Hepatocyte (in vitro differentiated cells): ENCODE results near the gene DAPK2. TPM values are rescaled to one million over a fixed set of nuclear protein-coding genes. Genes with fewer than 3 reads are reported as not detected.

Experiments used
- DNase-seq: peaks from one replicate; pipeline ENCODE4 v3.0.0-alpha.2; 2016; ENCODE audit warnings: low spot score
- H2AFZ ChIP-seq: fragments of 200-600 bp; sonication (generic); 2 replicates; pipeline ENCODE4 v1.6.0; 2016; ENCODE audit warnings: antibody characterized with exemption, mild to moderate bottlenecking
- H3K27ac ChIP-seq: fragments of 200-600 bp; sonication (generic); 2 replicates; pipeline ENCODE4 v1.5.1; 2016; ENCODE audit warnings: mild to moderate bottlenecking
- H3K27me3 ChIP-seq: fragments of 200-600 bp; sonication (generic); 2 replicates; pipeline ENCODE4 v1.6.1; 2016
- H3K36me3 ChIP-seq: fragments of 200-600 bp; sonication (generic); replicated peaks from 2 replicates; pipeline ENCODE4 v1.5.1; 2016; ENCODE audit warnings: low read depth; ENCODE audit not compliant: insufficient read depth
- H3K4me1 ChIP-seq: fragments of 200-600 bp; sonication (generic); 2 replicates; pipeline ENCODE4 v1.5.1; 2016; ENCODE audit warnings: mild to moderate bottlenecking, moderate library complexity; ENCODE audit not compliant: insufficient read depth
- H3K4me2 ChIP-seq: fragments of 200-600 bp; sonication (generic); 2 replicates; pipeline ENCODE4 v1.6.0; 2016
- H3K4me3 ChIP-seq: fragments of 200-600 bp; sonication (generic); 2 replicates; pipeline ENCODE4 v1.5.1; 2016; ENCODE audit warnings: mild to moderate bottlenecking
- H3K79me2 ChIP-seq: fragments of 200-600 bp; sonication (generic); 2 replicates; pipeline ENCODE4 v1.6.0; 2017; ENCODE audit warnings: mild to moderate bottlenecking
- H3K9me2 ChIP-seq: fragments of 200-600 bp; sonication (generic); replicated peaks from 2 replicates; pipeline ENCODE4 v1.6.0; 2017; ENCODE audit warnings: mild to moderate bottlenecking; ENCODE audit not compliant: insufficient read depth
- H3K9me3 ChIP-seq: fragments of 200-600 bp; sonication (generic); 2 replicates; pipeline ENCODE4 v1.5.1; 2016; ENCODE audit warnings: low read depth, mild to moderate bottlenecking
- H4K20me1 ChIP-seq: fragments of 200-600 bp; sonication (generic); 2 replicates; pipeline ENCODE4 v1.6.0; 2016; ENCODE audit warnings: mild to moderate bottlenecking; ENCODE audit not compliant: insufficient read depth, poor library complexity, severe bottlenecking
- EZH2 ChIP-seq: fragments of 200-600 bp; sonication (generic); IDR thresholded peaks from 2 replicates; pipeline ENCODE4 v1.6.1; 2016; ENCODE audit warnings: antibody characterized with exemption, mild to moderate bottlenecking, borderline replicate concordance
- EZH2phosphoT487 ChIP-seq: fragments of 200-600 bp; sonication (generic); IDR thresholded peaks from one replicate; pipeline ENCODE4 v1.6.1; 2018; ENCODE audit warnings: antibody characterized with exemption, mild to moderate bottlenecking, low read depth, moderate library complexity; ENCODE audit not compliant: unreplicated experiment, severe bottlenecking
- WGBS: methylation state at CpG from one replicate; pipeline ENCODE4 v1.1.6; 2016; ENCODE audit warnings: low lambda C conversion rate; ENCODE audit errors: missing lambda C conversion rate; 5-methylcytosine and 5-hydroxymethylcytosine counted together
- polyA plus RNA-seq: library from polyadenylated mRNA; unstranded; fragments of >200 nt; fragmentation: Nextera tagmentation; extraction: Ambion mirVana; gene quantifications from 2 replicates; pipeline ENCODE4 v1.2.1, GENCODE V29; 2016
- total RNA-seq: library from RNA; depleted of rRNA; stranded (reverse); fragments of >200 nt; gene quantifications from 2 replicates; pipeline ENCODE4 v1.2.3, GENCODE V29; 2014
- TF ChIP-seq, protein P1 (sequence below): fragments of 200-600 bp; sonication (generic); IDR thresholded peaks from 2 replicates; pipeline ENCODE4 v1.5.1; 2016; ENCODE audit warnings: antibody characterized with exemption, mild to moderate bottlenecking; ENCODE audit not compliant: poor library complexity

The DAPK2 gene
- total and polyA plus RNA-seq, 2 experiments from 2014 or later = 4.9 to 5.1 TPM

DNA sequence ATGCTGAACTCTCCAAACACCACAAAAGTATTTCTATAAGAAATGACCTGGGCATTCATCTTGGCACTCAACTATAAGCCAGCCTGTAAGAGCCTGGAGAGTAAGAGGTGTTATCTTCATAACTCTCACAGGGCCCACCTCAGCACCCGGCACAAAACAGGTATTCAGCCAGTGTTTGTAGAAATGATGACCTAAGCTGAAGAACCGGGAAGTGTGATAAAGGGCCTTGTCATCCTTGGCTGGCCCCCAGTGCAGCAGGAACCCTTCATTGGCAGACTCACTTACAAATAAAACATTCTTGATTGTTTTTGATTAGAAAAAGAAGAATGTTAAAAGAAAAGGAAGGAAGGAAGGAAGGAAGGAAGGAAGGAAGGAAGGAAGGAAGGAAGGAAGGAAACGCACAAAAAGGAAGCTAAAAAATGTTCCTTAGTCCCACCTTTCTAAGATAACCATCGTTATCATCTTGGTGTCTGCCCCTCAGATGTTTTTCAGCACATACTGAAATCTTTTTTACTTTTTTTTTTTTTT, 52.1 kb downstream of the DAPK2 start:
- WGBS = 59% methylated on average over 4 of the region's 4 CpGs
- Histone ChIP-seq H3K9me3 (no peaks in the 10 kb centered on the region), H3K27me3 (no peaks in the 10 kb centered on the region), H3K79me2 (no peaks in the 10 kb centered on the region), H3K9me2 (no peaks in the 10 kb centered on the region), H3K4me2 (no peak overlapping the region), H2AFZ (no peak overlapping the region), H3K36me3 (no peaks in the 10 kb centered on the region), H3K27ac (no peak overlapping the region), H3K4me3 (no peak overlapping the region), H3K4me1 (no peaks in the 10 kb centered on the region), H4K20me1 (no peaks in the 10 kb centered on the region)
- no peak for DNase-seq
- TF ChIP-seq EZH2 (no peak), EZH2phosphoT487 (no peak)
- TF ChIP-seq, protein P1, sequence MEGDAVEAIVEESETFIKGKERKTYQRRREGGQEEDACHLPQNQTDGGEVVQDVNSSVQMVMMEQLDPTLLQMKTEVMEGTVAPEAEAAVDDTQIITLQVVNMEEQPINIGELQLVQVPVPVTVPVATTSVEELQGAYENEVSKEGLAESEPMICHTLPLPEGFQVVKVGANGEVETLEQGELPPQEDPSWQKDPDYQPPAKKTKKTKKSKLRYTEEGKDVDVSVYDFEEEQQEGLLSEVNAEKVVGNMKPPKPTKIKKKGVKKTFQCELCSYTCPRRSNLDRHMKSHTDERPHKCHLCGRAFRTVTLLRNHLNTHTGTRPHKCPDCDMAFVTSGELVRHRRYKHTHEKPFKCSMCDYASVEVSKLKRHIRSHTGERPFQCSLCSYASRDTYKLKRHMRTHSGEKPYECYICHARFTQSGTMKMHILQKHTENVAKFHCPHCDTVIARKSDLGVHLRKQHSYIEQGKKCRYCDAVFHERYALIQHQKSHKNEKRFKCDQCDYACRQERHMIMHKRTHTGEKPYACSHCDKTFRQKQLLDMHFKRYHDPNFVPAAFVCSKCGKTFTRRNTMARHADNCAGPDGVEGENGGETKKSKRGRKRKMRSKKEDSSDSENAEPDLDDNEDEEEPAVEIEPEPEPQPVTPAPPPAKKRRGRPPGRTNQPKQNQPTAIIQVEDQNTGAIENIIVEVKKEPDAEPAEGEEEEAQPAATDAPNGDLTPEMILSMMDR = no peak

DNA sequence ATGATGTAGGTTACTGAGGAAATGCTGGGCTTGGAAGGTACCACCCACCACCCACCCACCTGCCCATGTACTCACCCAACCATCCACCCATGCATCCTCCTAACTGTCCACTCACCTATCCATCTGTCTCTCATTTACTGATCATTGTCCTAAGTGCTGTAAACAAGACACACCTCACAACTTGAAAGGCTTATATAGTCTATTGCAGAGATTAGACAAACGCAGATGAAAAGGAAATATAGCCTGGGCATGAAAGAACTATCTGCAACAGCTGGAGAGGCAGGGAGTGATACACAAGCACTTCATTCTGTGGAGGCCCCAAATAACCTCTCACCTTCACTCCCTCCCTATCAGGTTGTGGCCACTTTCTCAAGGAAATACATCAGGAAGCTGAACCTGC, 54.0 kb downstream of the DAPK2 start:
- no peaks in the 10 kb centered on the region for H3K9me2 ChIP-seq
- no peaks in the 10 kb centered on the region for H3K27me3 ChIP-seq
- H3K36me3 ChIP-seq = no peaks in the 10 kb centered on the region
- H3K4me2 ChIP-seq = no peak overlapping the region
- H3K9me3 ChIP-seq = no peaks in the 10 kb centered on the region
- H3K4me1 ChIP-seq = no peaks in the 10 kb centered on the region
- H4K20me1 ChIP-seq = no peaks in the 10 kb centered on the region
- DNase-seq = no peak
- no peak for TF ChIP-seq EZH2
- TF ChIP-seq, protein P1 = no peak
- no peak for TF ChIP-seq EZH2phosphoT487
- H3K4me3 ChIP-seq = no peak overlapping the region
- H3K27ac ChIP-seq = no peak overlapping the region
- no peaks in the 10 kb centered on the region for H3K79me2 ChIP-seq
- 48% methylated on average over 1 of the region's 1 CpG for WGBS
- H2AFZ ChIP-seq = no peak overlapping the region

DNA sequence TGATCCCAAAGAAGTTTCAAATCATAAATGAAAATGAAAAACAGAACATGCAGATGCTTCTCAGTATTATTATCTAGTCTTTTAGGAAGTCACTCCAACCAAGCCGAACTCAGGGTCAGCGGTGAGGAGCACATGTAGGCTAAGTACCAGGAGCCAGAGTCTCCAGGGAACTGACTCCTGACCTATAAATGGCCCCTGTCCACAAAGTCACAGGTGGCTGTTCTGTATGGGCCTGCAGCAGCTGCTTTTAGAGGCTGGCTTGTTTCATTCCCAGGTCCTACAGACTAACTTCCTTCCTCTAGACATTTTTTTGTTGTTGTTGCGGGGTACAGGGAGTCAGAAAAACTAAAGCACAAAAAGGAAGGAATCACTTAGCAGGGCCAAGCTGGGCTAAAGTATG, 54.6 kb downstream of the DAPK2 start:
- no peak overlapping the region for H3K27ac ChIP-seq
- no peaks in the 10 kb centered on the region for H3K9me3 ChIP-seq
- H3K4me1 ChIP-seq = no peaks in the 10 kb centered on the region
- WGBS = 91% methylated on average over 3 of the region's 3 CpGs
- no peak overlapping the region for H3K4me2 ChIP-seq
- no peak for DNase-seq
- TF ChIP-seq, protein P1 = no peak
- TF ChIP-seq EZH2 = no peak
- no peaks in the 10 kb centered on the region for H3K9me2 ChIP-seq
- no peaks in the 10 kb centered on the region for H3K79me2 ChIP-seq
- H3K4me3 ChIP-seq = no peak overlapping the region
- H2AFZ ChIP-seq = no peak overlapping the region
- H3K36me3 ChIP-seq = no peaks in the 10 kb centered on the region
- H4K20me1 ChIP-seq = no peaks in the 10 kb centered on the region
- no peaks in the 10 kb centered on the region for H3K27me3 ChIP-seq

DNA sequence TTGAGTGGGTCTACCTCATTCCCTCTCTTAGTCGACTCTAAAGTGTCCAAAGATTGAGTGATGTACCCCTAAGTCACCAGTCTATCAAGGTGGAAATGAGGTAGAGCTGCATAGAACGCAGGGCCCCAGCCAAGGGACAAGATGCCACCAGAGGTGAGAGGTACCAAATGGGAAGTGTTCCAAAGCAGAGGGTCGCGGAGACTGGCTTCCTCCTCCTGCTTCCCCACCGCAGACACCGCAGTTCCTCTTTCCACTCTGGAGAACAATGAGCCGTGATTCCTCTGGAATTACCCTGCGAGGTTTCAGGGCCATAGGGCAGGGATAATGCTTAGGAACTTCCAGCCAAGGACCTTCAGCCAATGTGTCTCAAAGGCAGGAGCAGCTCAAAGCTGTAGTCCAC, 55.8 kb downstream of the DAPK2 start:
- no peak overlapping the region for H2AFZ ChIP-seq
- no peak overlapping the region for H3K4me2 ChIP-seq
- H3K27me3 ChIP-seq = no peaks in the 10 kb centered on the region
- no peaks in the 10 kb centered on the region for H3K9me3 ChIP-seq
- no peaks in the 10 kb centered on the region for H3K79me2 ChIP-seq
- H3K36me3 ChIP-seq = no peaks in the 10 kb centered on the region
- H3K27ac ChIP-seq = no peak overlapping the region
- DNase-seq = no peak
- H3K4me3 ChIP-seq = no peak overlapping the region
- peaks cover 7% of the 10 kb centered on the region for H3K4me1 ChIP-seq
- no peaks in the 10 kb centered on the region for H3K9me2 ChIP-seq
- TF ChIP-seq, protein P1 = no peak
- no peak for TF ChIP-seq EZH2
- no peak for TF ChIP-seq EZH2phosphoT487
- H4K20me1 ChIP-seq = no peaks in the 10 kb centered on the region
- WGBS = 87% methylated on average over 8 of the region's 8 CpGs
